ENCODE data around the gene SUPT3H. TPM values are rescaled to one million over a fixed set of nuclear protein-coding genes. Genes with fewer than 3 reads are reported as not detected.

The SUPT3H gene
- total and polyA plus RNA-seq, 2 donors from 2014 or later: 10.1 to 12.5 TPM

- H3K36me3 ChIP-seq (ENCODE audit: control insufficient read depth in 2 of 3, insufficient read depth in 3 of 3, low read length in 3 of 3): no peaks in the 10 kb centered on the region
- intact Hi-C loops (cut with DNase I): no loop called here
- H3K9me3 ChIP-seq (ENCODE audit: control insufficient read depth in 2 of 3, insufficient read depth in 1 of 3, low read length in 3 of 3): no peaks in the 10 kb centered on the region
- H3K4me3 ChIP-seq (ENCODE audit: low read length in 3 of 3): no peak overlapping the region
- no peak for TF ChIP-seq CTCF (IDR thresholded peaks at IDR 0.05; ENCODE audit: borderline replicate concordance, extremely low read depth, insufficient read depth)
- FAIRE-seq: no peak
- no peak overlapping the region for H3K27ac ChIP-seq (ENCODE audit: low read depth in 2 of 2, low read length in 2 of 2)
- no peak overlapping the region for H3K9ac ChIP-seq (ENCODE audit: low read length in 3 of 3)
- DNase-seq: no peak
- H3K4me1 ChIP-seq (ENCODE audit: control insufficient read depth in 2 of 3, insufficient read depth in 2 of 3, low read depth in 1 of 3, low read length in 3 of 3): no peaks in the 10 kb centered on the region
- no peaks in the 10 kb centered on the region for H3K27me3 ChIP-seq (ENCODE audit: control insufficient read depth, insufficient read depth, low read length)
These were observed 202.5 kb downstream of the SUPT3H start for GRCh38 chr6:45175272-45175671.

DNA sequence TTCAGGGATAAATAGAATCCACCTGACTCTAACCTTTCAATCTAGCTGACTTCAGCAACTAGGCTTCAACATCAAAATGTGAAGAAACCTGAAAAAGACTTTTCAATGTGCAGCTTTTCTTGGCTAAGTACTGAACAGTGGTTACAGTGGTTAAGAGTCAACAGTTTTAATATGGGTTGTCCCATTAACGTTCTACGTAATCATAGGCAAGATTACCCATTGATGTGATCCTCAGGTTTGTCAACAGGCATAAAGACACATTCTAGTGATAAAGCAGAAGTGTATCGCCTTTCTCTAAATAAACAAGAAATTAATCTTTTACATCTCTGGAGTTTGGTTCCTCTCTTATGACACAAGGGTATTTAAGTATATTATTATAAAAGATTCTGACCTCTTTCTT is 203.7 kb downstream of the SUPT3H start:
- DNase-seq (no peak), FAIRE-seq (no peak)
- intact Hi-C loops (cut with DNase I): no loop called here
- Histone ChIP-seq H3K27me3 (ENCODE audit: control insufficient read depth, insufficient read depth, low read length) (no peaks in the 10 kb centered on the region), H3K36me3 (ENCODE audit: control insufficient read depth in 2 of 3, insufficient read depth in 3 of 3, low read length in 3 of 3) (no peaks in the 10 kb centered on the region), H3K27ac (ENCODE audit: low read depth in 2 of 2, low read length in 2 of 2) (no peak overlapping the region), H3K9ac (ENCODE audit: low read length in 3 of 3) (no peak overlapping the region), H3K4me3 (ENCODE audit: low read length in 3 of 3) (no peak overlapping the region), H3K9me3 (ENCODE audit: control insufficient read depth in 2 of 3, insufficient read depth in 1 of 3, low read length in 3 of 3) (no peaks in the 10 kb centered on the region), H3K4me1 (ENCODE audit: control insufficient read depth in 2 of 3, insufficient read depth in 2 of 3, low read depth in 1 of 3, low read length in 3 of 3) (no peaks in the 10 kb centered on the region)
- TF ChIP-seq CTCF (IDR thresholded peaks at IDR 0.05; ENCODE audit: borderline replicate concordance, extremely low read depth, insufficient read depth): no peak

DNA sequence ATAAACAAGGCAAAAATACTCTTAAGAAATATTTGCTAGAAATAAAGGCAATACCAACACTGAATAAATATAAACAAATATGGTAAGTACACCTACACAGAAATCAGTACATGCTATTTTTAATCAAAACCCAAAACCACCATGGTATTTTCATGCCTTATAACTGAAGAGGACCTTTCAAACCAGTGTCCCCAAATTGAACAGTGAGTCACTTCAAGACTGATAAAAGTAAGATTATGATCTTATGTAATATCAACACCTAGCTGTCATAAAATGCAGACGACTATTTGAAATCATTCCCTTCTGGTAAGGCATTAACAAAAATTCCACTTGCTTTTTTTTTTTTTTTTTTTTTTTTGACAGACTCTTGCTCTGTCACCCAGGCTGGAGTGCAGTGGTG is 206.4 kb downstream of the SUPT3H start:
- DNase-seq (no peak), FAIRE-seq (no peak)
- intact Hi-C loops (cut with DNase I): no loop called here
- no peak for TF ChIP-seq CTCF (IDR thresholded peaks at IDR 0.05; ENCODE audit: borderline replicate concordance, extremely low read depth, insufficient read depth)
- no peaks in the 10 kb centered on the region for H3K36me3 ChIP-seq (ENCODE audit: control insufficient read depth in 2 of 3, insufficient read depth in 3 of 3, low read length in 3 of 3)
- no peak overlapping the region for H3K9ac ChIP-seq (ENCODE audit: low read length in 3 of 3)
- no peaks in the 10 kb centered on the region for H3K9me3 ChIP-seq (ENCODE audit: control insufficient read depth in 2 of 3, insufficient read depth in 1 of 3, low read length in 3 of 3)
- no peaks in the 10 kb centered on the region for H3K27me3 ChIP-seq (ENCODE audit: control insufficient read depth, insufficient read depth, low read length)
- H3K27ac ChIP-seq (ENCODE audit: low read depth in 2 of 2, low read length in 2 of 2): no peak overlapping the region
- H3K4me3 ChIP-seq (ENCODE audit: low read length in 3 of 3): no peak overlapping the region
- no peaks in the 10 kb centered on the region for H3K4me1 ChIP-seq (ENCODE audit: control insufficient read depth in 2 of 3, insufficient read depth in 2 of 3, low read depth in 1 of 3, low read length in 3 of 3)

DNA sequence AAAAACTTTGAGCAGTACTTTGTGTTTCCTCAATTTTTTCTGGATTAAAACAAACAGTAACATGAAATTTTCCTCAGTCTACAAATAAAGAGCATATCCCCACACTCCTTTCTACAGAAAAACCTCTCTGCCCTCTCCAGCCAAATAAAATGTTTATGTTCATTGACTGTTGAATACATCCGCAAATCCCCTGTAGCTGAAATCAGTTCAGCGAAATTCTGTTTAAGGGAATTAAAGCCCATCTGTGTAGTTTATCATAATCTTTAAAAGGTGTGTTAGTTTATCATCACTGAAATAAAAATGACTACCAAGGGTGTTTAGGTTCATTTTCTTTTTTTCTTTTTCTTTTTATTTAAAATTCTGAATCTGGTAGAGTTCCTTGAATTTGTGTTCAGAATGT is 207.4 kb downstream of the SUPT3H start:
- TF ChIP-seq CTCF (IDR thresholded peaks at IDR 0.05; ENCODE audit: borderline replicate concordance, extremely low read depth, insufficient read depth): no peak
- H3K4me1 ChIP-seq (ENCODE audit: control insufficient read depth in 2 of 3, insufficient read depth in 2 of 3, low read depth in 1 of 3, low read length in 3 of 3): no peaks in the 10 kb centered on the region
- DNase-seq (no peak), FAIRE-seq (no peak)
- H3K4me3 ChIP-seq (ENCODE audit: low read length in 3 of 3): no peak overlapping the region
- H3K9ac ChIP-seq (ENCODE audit: low read length in 3 of 3): no peak overlapping the region
- no peak overlapping the region for H3K27ac ChIP-seq (ENCODE audit: low read depth in 2 of 2, low read length in 2 of 2)
- intact Hi-C loops (cut with DNase I): no loop called here
- H3K27me3 ChIP-seq (ENCODE audit: control insufficient read depth, insufficient read depth, low read length): no peaks in the 10 kb centered on the region
- H3K9me3 ChIP-seq (ENCODE audit: control insufficient read depth in 2 of 3, insufficient read depth in 1 of 3, low read length in 3 of 3): no peaks in the 10 kb centered on the region
- H3K36me3 ChIP-seq (ENCODE audit: control insufficient read depth in 2 of 3, insufficient read depth in 3 of 3, low read length in 3 of 3): no peaks in the 10 kb centered on the region
